GM23338 (cell line): ENCODE measurements around the gene MMD. TPM values are rescaled to one million over a fixed set of nuclear protein-coding genes. Genes with fewer than 3 reads are reported as not detected.

Experiments
- ATAC-seq: fragments of 200-7000 bp; cut with Tn5 transposase; 3 replicates; pipeline ENCODE4 v1.9.1; 2020
- DNase-seq: peaks from one replicate; pipeline ENCODE4 v3.0.0-alpha.2; 2015; ENCODE audit warnings: low spot score
- H2AFZ ChIP-seq: fragments of 200-600 bp; sonication (generic); 2 replicates; pipeline ENCODE4 v1.8.0; 2016; ENCODE audit warnings: antibody characterized with exemption, mild to moderate bottlenecking, moderate library complexity
- H3F3A ChIP-seq: fragments of 200-600 bp; sonication (generic); replicated peaks from 2 replicates; pipeline ENCODE4 v1.8.0; 2017; ENCODE audit warnings: antibody characterized with exemption, mixed run types, low read depth
- H3K27ac ChIP-seq: fragments of 200-600 bp; sonication (generic); 2 replicates; pipeline ENCODE4 v1.6.1; 2016; ENCODE audit warnings: low read depth
- H3K27me3 ChIP-seq: fragments of 200-600 bp; sonication (generic); 2 replicates; pipeline ENCODE4 v1.8.0; 2016; ENCODE audit warnings: mild to moderate bottlenecking, mixed run types, moderate library complexity; ENCODE audit not compliant: insufficient read depth
- H3K36me3 ChIP-seq: fragments of 200-600 bp; sonication (generic); 2 replicates; pipeline ENCODE4 v1.8.0; 2016; ENCODE audit warnings: mild to moderate bottlenecking; ENCODE audit not compliant: insufficient read depth
- H3K4me1 ChIP-seq: fragments of 200-600 bp; sonication (generic); 2 replicates; pipeline ENCODE4 v1.8.0; 2016; ENCODE audit warnings: mild to moderate bottlenecking, moderate library complexity; ENCODE audit not compliant: insufficient read depth
- H3K4me2 ChIP-seq: fragments of 200-600 bp; sonication (generic); 2 replicates; pipeline ENCODE4 v1.7.1; 2017; ENCODE audit warnings: mixed run types
- H3K4me3 ChIP-seq: fragments of 200-600 bp; sonication (generic); 2 replicates; pipeline ENCODE4 v1.6.1; 2016; ENCODE audit warnings: mixed run types
- H3K79me2 ChIP-seq: fragments of 200-600 bp; sonication (generic); replicated peaks from 2 replicates; pipeline ENCODE4 v1.8.0; 2017; ENCODE audit warnings: mild to moderate bottlenecking; ENCODE audit not compliant: insufficient read depth
- H3K9me2 ChIP-seq: fragments of 200-600 bp; sonication (generic); 2 replicates; pipeline ENCODE4 v1.8.0; 2017; ENCODE audit not compliant: insufficient read depth
- H4K20me1 ChIP-seq: fragments of 200-600 bp; sonication (generic); replicated peaks from 2 replicates; pipeline ENCODE4 v1.8.0; 2017; ENCODE audit warnings: mild to moderate bottlenecking; ENCODE audit not compliant: insufficient read depth
- H3K27ac Mint-ChIP-seq: 2 replicates; pipeline ENCODE4 v1.8.0; 2020; ENCODE audit warnings: inconsistent platforms, mild to moderate bottlenecking, moderate library complexity, mixed read lengths
- H3K27me3 Mint-ChIP-seq: 3 replicates; pipeline ENCODE4 v1.8.0; 2022; ENCODE audit warnings: low read depth, mild to moderate bottlenecking, moderate library complexity, mixed read lengths, inconsistent platforms; ENCODE audit not compliant: insufficient read depth, poor library complexity
- H3K36me3 Mint-ChIP-seq: 3 replicates; pipeline ENCODE4 v1.8.0; 2021; ENCODE audit warnings: low read depth, mild to moderate bottlenecking, inconsistent platforms, moderate library complexity, mixed read lengths
- H3K4me1 Mint-ChIP-seq: 3 replicates; pipeline ENCODE4 v1.8.0; 2020; ENCODE audit warnings: mild to moderate bottlenecking, inconsistent platforms, mixed read lengths
- H3K4me3 Mint-ChIP-seq: 3 replicates; pipeline ENCODE4 v1.8.0; 2021; ENCODE audit warnings: moderate library complexity, mild to moderate bottlenecking, inconsistent platforms, mixed read lengths
- H3K9me3 Mint-ChIP-seq: 3 replicates; pipeline ENCODE4 v1.8.0; 2020; ENCODE audit warnings: moderate library complexity, mild to moderate bottlenecking, inconsistent platforms, mixed read lengths
- CREB1 ChIP-seq: fragments of 250-450 bp; sonication (Bioruptor Pico); IDR thresholded peaks from 2 replicates; pipeline ENCODE4 v1.5.0; 2020; ENCODE audit warnings: low read depth, mild to moderate bottlenecking, moderate library complexity
- CTCF ChIP-seq, 2 experiments: fragments of 200-600 bp in 1 of 2; sonication (generic) in 1 of 2; conservative IDR thresholded peaks; 2 replicates each; pipeline versions ENCODE4 v1.5.1 to v1.6.1; 2016 to 2017; ENCODE audit warnings: antibody characterized with exemption in 2 of 2, low read depth in 2 of 2, mild to moderate bottlenecking in 2 of 2, moderate library complexity in 1 of 2
- ETS1 ChIP-seq: IDR thresholded peaks from 2 replicates; pipeline ENCODE4 v1.6.1; 2016; ENCODE audit warnings: antibody characterized with exemption
- EZH2 ChIP-seq: fragments of 200-600 bp; sonication (generic); IDR thresholded peaks from one replicate; pipeline ENCODE4 v1.8.0; 2017; ENCODE audit warnings: antibody characterized with exemption, mild to moderate bottlenecking, low read depth; ENCODE audit not compliant: unreplicated experiment
- EZH2phosphoT487 ChIP-seq: fragments of 200-600 bp; sonication (generic); IDR thresholded peaks from one replicate; pipeline ENCODE4 v1.8.1; 2018; ENCODE audit warnings: antibody characterized with exemption; ENCODE audit not compliant: unreplicated experiment
- JUNB ChIP-seq: IDR thresholded peaks from one replicate; pipeline ENCODE4 v1.6.1; 2016; ENCODE audit warnings: antibody characterized with exemption; ENCODE audit not compliant: unreplicated experiment
- NANOG ChIP-seq: IDR thresholded peaks from 2 replicates; pipeline ENCODE4 v1.6.1; 2016; ENCODE audit warnings: antibody characterized with exemption, borderline replicate concordance
- POLR2AphosphoS5 ChIP-seq: IDR thresholded peaks from 2 replicates; pipeline ENCODE4 v1.6.1; 2016; ENCODE audit warnings: antibody characterized with exemption, low read depth
- ZNF114 ChIP-seq: fragments of 250-450 bp; sonication (Bioruptor Pico); IDR thresholded peaks from 2 replicates; pipeline ENCODE4 v1.5.0; 2020; ENCODE audit warnings: mild to moderate bottlenecking, moderate library complexity
- ZNF331 ChIP-seq: fragments of 250-450 bp; sonication (Bioruptor Pico); IDR thresholded peaks from 2 replicates; pipeline ENCODE4 v1.5.0; 2020; ENCODE audit warnings: low read depth, mild to moderate bottlenecking, moderate library complexity
- ZNF462 ChIP-seq: fragments of 250-450 bp; sonication (Bioruptor Pico); IDR thresholded peaks from 2 replicates; pipeline ENCODE4 v1.5.0; 2020; ENCODE audit warnings: mild to moderate bottlenecking, moderate library complexity
- polyA plus RNA-seq: library from polyadenylated mRNA; unstranded; fragments of >200 nt; fragmentation: Nextera tagmentation; extraction: Ambion mirVana; gene quantifications from 2 replicates; pipeline ENCODE4 v1.2.1, GENCODE V29; 2016
- total RNA-seq: library from RNA; depleted of rRNA; stranded (reverse); fragments of >200 nt; shearing (Covaris generic); gene quantifications from 2 replicates; pipeline ENCODE4 v1.2.3, GENCODE V29; 2014

Gene MMD
- total and polyA plus RNA-seq, 2 experiments from 2014 or later, result 46.4 to 47.0 TPM

- H4K20me1 ChIP-seq, result peaks cover 6% of the 10 kb centered on the region; the same call in 1 of the 2 replicates
- no peak overlapping the region for H3K4me3 ChIP-seq
- Mint-ChIP-seq H3K9me3 (no peaks in the 10 kb centered on the region), H3K4me1 (no peaks in the 10 kb centered on the region), H3K27ac (no peak overlapping the region), H3K27me3 (peaks cover 9% of the 10 kb centered on the region), H3K36me3 (peaks cover 46% of the 10 kb centered on the region), H3K4me3 (no peak overlapping the region)
- DNase-seq (no peak), ATAC-seq (no peak)
- no peaks in the 10 kb centered on the region for H3F3A ChIP-seq
- TF ChIP-seq POLR2AphosphoS5, result no peak
- no peak for TF ChIP-seq CTCF (conservative IDR thresholded peaks at IDR 0.05; ENCODE audit: low read depth in 2 of 2)
- no peak for TF ChIP-seq ZNF114 (CRISPR knock-in tag)
- no peak for TF ChIP-seq CREB1
- no peak for TF ChIP-seq ZNF331
- no peaks in the 10 kb centered on the region for H3K9me2 ChIP-seq
- no peak overlapping the region for H2AFZ ChIP-seq
- no peak overlapping the region for H3K27ac ChIP-seq
- peaks cover 27% of the 10 kb centered on the region for H3K36me3 ChIP-seq
- no peaks in the 10 kb centered on the region for H3K27me3 ChIP-seq
- H3K4me2 ChIP-seq, result no peak overlapping the region
- no peaks in the 10 kb centered on the region for H3K79me2 ChIP-seq
- H3K4me1 ChIP-seq, result no peaks in the 10 kb centered on the region
Measured at GRCh38 chr17:55395803-55396505, 25.7 kb downstream of the MMD start.

- H3K36me3 ChIP-seq, result peaks cover 18% of the 10 kb centered on the region
- no peak overlapping the region; the same call in 1 of the 2 replicates for H3K27ac ChIP-seq
- H3K4me3 ChIP-seq, result no peak overlapping the region
- no peaks in the 10 kb centered on the region; the same call in 1 of the 2 replicates for H4K20me1 ChIP-seq
- Mint-ChIP-seq H3K4me3 (no peak overlapping the region), H3K27me3 (peaks cover 9% of the 10 kb centered on the region), H3K4me1 (no peaks in the 10 kb centered on the region), H3K9me3 (no peaks in the 10 kb centered on the region), H3K27ac (no peak overlapping the region), H3K36me3 (peaks cover 38% of the 10 kb centered on the region)
- H3K79me2 ChIP-seq, result no peaks in the 10 kb centered on the region
- no peaks in the 10 kb centered on the region for H3F3A ChIP-seq
- DNase-seq (no peak), ATAC-seq (no peak)
- no peak overlapping the region for H3K4me2 ChIP-seq
- no peaks in the 10 kb centered on the region for H3K4me1 ChIP-seq
- H3K27me3 ChIP-seq, result no peaks in the 10 kb centered on the region
- H3K9me2 ChIP-seq, result no peaks in the 10 kb centered on the region
- no peak overlapping the region for H2AFZ ChIP-seq
- no peak for TF ChIP-seq ZNF462 (CRISPR knock-in tag)
- TF ChIP-seq EZH2phosphoT487, result no peak
- no peak for TF ChIP-seq ZNF331
- no peak for TF ChIP-seq POLR2AphosphoS5
- TF ChIP-seq JUNB, result no peak
- no peak for TF ChIP-seq ETS1
- TF ChIP-seq NANOG, result no peak
- no peak for TF ChIP-seq EZH2
- no peak for TF ChIP-seq CREB1
Measured at GRCh38 chr17:55394357-55395021, 27.1 kb downstream of the MMD start.
